Measurements from ENCODE around the gene PLEKHF1.

The PLEKHF1 gene

GRCh38 chr19:29680447-29680846 lies 15.2 kb downstream of the PLEKHF1 start:
- DNase-seq, result no peak

- DNase-seq, result no peak
Observed at GRCh38 chr19:29680937-29681336, 15.7 kb downstream of the PLEKHF1 start.

- no peak for DNase-seq
Observed at GRCh38 chr19:29681422-29682235, 16.4 kb downstream of the PLEKHF1 start.

GRCh38 chr19:29682236-29682895 lies 17.1 kb downstream of the PLEKHF1 start:
- DNase-seq, result peak; percentile 32

- no peak for DNase-seq
Observed at GRCh38 chr19:29683009-29683408, 17.7 kb downstream of the PLEKHF1 start.

- no peak for DNase-seq
Observed at GRCh38 chr19:29685326-29685725, 20.1 kb downstream of the PLEKHF1 start.

GRCh38 chr19:29686285-29686805 lies 21.1 kb downstream of the PLEKHF1 start:
- DNase-seq, result no peak

GRCh38 chr19:29687244-29687896 lies 22.1 kb downstream of the PLEKHF1 start:
- no peak for DNase-seq

GRCh38 chr19:29687897-29688728 lies 22.9 kb downstream of the PLEKHF1 start:
- no peak for DNase-seq

GRCh38 chr19:29690842-29691241 lies 25.6 kb downstream of the PLEKHF1 start:
- DNase-seq, result no peak

GRCh38 chr19:29694161-29694560 lies 28.9 kb downstream of the PLEKHF1 start:
- DNase-seq, result no peak

GRCh38 chr19:29694669-29695627 lies 29.7 kb downstream of the PLEKHF1 start:
- DNase-seq, result peak; percentile 92

GRCh38 chr19:29695765-29696564 lies 30.7 kb downstream of the PLEKHF1 start:
- DNase-seq, result no peak

- DNase-seq, result no peak
Observed at GRCh38 chr19:29696565-29696846, 31.2 kb downstream of the PLEKHF1 start.

GRCh38 chr19:29697523-29698261 lies 32.4 kb downstream of the PLEKHF1 start:
- DNase-seq, result no peak

- DNase-seq, result no peak
Observed at GRCh38 chr19:29699861-29700260, 34.6 kb downstream of the PLEKHF1 start.

- DNase-seq, result no peak
Observed at GRCh38 chr19:29700498-29700897, 35.2 kb downstream of the PLEKHF1 start.

- no peak for DNase-seq
Observed at GRCh38 chr19:29702161-29702962, 37.1 kb downstream of the PLEKHF1 start.

GRCh38 chr19:29702963-29703320 lies 37.7 kb downstream of the PLEKHF1 start:
- DNase-seq, result no peak
